HEK293 (cell line): ENCODE data around the gene SIN3A.

Source experiments
- KLF16 ChIP-seq: fragments of 450-650 bp; formaldehyde crosslinking; IDR thresholded peaks from 2 replicates; pipeline ENCODE4 v1.5.1; 2017; ENCODE audit warnings: missing biosample characterization, missing genetic modification characterization
- KLF7 ChIP-seq: fragments of 450-650 bp; formaldehyde crosslinking; IDR thresholded peaks from 2 replicates; pipeline ENCODE4 v1.5.1; 2016; ENCODE audit warnings: missing biosample characterization, missing genetic modification characterization, borderline replicate concordance
- KLF8 ChIP-seq: fragments of 450-650 bp; formaldehyde crosslinking; IDR thresholded peaks from 2 replicates; pipeline ENCODE4 v1.5.1; 2016; ENCODE audit warnings: missing biosample characterization, missing genetic modification characterization
- PATZ1 ChIP-seq: fragments of 450-650 bp; formaldehyde crosslinking; IDR thresholded peaks from 2 replicates; pipeline ENCODE4 v1.5.1; 2016; ENCODE audit warnings: missing biosample characterization, missing genetic modification characterization
- PRDM2 ChIP-seq: fragments of 450-650 bp; formaldehyde crosslinking; IDR thresholded peaks from 2 replicates; pipeline ENCODE4 v1.5.1; 2016; ENCODE audit warnings: missing biosample characterization, missing genetic modification characterization, borderline replicate concordance
- REPIN1 ChIP-seq: fragments of 450-650 bp; formaldehyde crosslinking; IDR thresholded peaks from 2 replicates; pipeline ENCODE4 v1.5.1; 2017; ENCODE audit warnings: missing biosample characterization, missing genetic modification characterization, low read depth
- SCRT2 ChIP-seq: fragments of 450-650 bp; formaldehyde crosslinking; IDR thresholded peaks from 2 replicates; pipeline ENCODE4 v1.5.1; 2016; ENCODE audit warnings: missing biosample characterization, missing genetic modification characterization
- TRIM28 ChIP-seq: IDR thresholded peaks from 2 replicates; pipeline ENCODE4 v1.6.1; 2011; ENCODE audit warnings: low read length, control low read depth, borderline replicate concordance
- YY2 ChIP-seq: fragments of 450-650 bp; formaldehyde crosslinking; IDR thresholded peaks from 2 replicates; pipeline ENCODE4 v1.5.1; 2016; ENCODE audit warnings: missing biosample characterization, missing genetic modification characterization
- ZBTB48 ChIP-seq: fragments of 450-650 bp; formaldehyde crosslinking; IDR thresholded peaks from 2 replicates; pipeline ENCODE4 v1.5.1; 2016; ENCODE audit warnings: missing biosample characterization, missing genetic modification characterization
- ZFP41 ChIP-seq: fragments of 450-650 bp; formaldehyde crosslinking; IDR thresholded peaks from 2 replicates; pipeline ENCODE4 v1.5.1; 2016; ENCODE audit warnings: missing biosample characterization, missing genetic modification characterization, borderline replicate concordance
- ZNF274 ChIP-seq, 2 experiments: fragments of 200-500 bp in 1 of 2; fragments of 450-650 bp in 1 of 2; sonication (Bioruptor generic) in 1 of 2; formaldehyde crosslinking in 1 of 2; IDR thresholded peaks; 2 replicates each; pipeline versions ENCODE4 v1.5.1 to v1.6.1; 2014 to 2016; ENCODE audit warnings: borderline replicate concordance in 1 of 2, inconsistent platforms in 1 of 2, low read length in 1 of 2, missing biosample characterization in 1 of 2, missing genetic modification characterization in 1 of 2
- ZNF302 ChIP-seq: fragments of 450-650 bp; formaldehyde crosslinking; IDR thresholded peaks from 2 replicates; pipeline ENCODE4 v1.5.1; 2016; ENCODE audit warnings: missing biosample characterization, missing genetic modification characterization, low read depth
- ZNF391 ChIP-seq: fragments of 450-650 bp; formaldehyde crosslinking; IDR thresholded peaks from 2 replicates; pipeline ENCODE4 v1.5.1; 2016; ENCODE audit warnings: low read depth, missing biosample characterization, missing genetic modification characterization, borderline replicate concordance
- ZNF501 ChIP-seq: fragments of 450-650 bp; formaldehyde crosslinking; IDR thresholded peaks from 2 replicates; pipeline ENCODE4 v1.5.1; 2016; ENCODE audit warnings: missing biosample characterization, missing genetic modification characterization
- ZNF548 ChIP-seq: fragments of 450-650 bp; formaldehyde crosslinking; IDR thresholded peaks from 2 replicates; pipeline ENCODE4 v1.5.1; 2016; ENCODE audit warnings: missing biosample characterization, missing genetic modification characterization
- ZNF792 ChIP-seq: fragments of 450-650 bp; formaldehyde crosslinking; IDR thresholded peaks from 2 replicates; pipeline ENCODE4 v1.5.1; 2016; ENCODE audit warnings: missing biosample characterization, missing genetic modification characterization
- ZXDB ChIP-seq: fragments of 450-650 bp; formaldehyde crosslinking; IDR thresholded peaks from 2 replicates; pipeline ENCODE4 v1.5.1; 2016; ENCODE audit warnings: missing biosample characterization, missing genetic modification characterization
- TF ChIP-seq, protein P1 (sequence below): fragments of 450-650 bp; formaldehyde crosslinking; IDR thresholded peaks from 2 replicates; pipeline ENCODE4 v1.5.1; 2016; ENCODE audit warnings: missing biosample characterization, missing genetic modification characterization
- TF ChIP-seq, protein P2 (sequence below): fragments of 450-650 bp; formaldehyde crosslinking; IDR thresholded peaks from 2 replicates; pipeline ENCODE4 v1.5.1; 2016; ENCODE audit warnings: missing biosample characterization, missing genetic modification characterization
- TF ChIP-seq, protein P3 (sequence below): fragments of 450-650 bp; formaldehyde crosslinking; IDR thresholded peaks from 2 replicates; pipeline ENCODE4 v1.5.1; 2017; ENCODE audit warnings: missing biosample characterization, missing genetic modification characterization
- TF ChIP-seq, protein P4 (sequence below): fragments of 450-650 bp; formaldehyde crosslinking; IDR thresholded peaks from 2 replicates; pipeline ENCODE4 v1.5.1; 2017; ENCODE audit warnings: missing biosample characterization, missing genetic modification characterization
- TF ChIP-seq, protein P5 (sequence below): fragments of 450-650 bp; formaldehyde crosslinking; IDR thresholded peaks from 2 replicates; pipeline ENCODE4 v1.5.1; 2016; ENCODE audit warnings: missing biosample characterization, missing genetic modification characterization, low read depth

The SIN3A gene

DNA sequence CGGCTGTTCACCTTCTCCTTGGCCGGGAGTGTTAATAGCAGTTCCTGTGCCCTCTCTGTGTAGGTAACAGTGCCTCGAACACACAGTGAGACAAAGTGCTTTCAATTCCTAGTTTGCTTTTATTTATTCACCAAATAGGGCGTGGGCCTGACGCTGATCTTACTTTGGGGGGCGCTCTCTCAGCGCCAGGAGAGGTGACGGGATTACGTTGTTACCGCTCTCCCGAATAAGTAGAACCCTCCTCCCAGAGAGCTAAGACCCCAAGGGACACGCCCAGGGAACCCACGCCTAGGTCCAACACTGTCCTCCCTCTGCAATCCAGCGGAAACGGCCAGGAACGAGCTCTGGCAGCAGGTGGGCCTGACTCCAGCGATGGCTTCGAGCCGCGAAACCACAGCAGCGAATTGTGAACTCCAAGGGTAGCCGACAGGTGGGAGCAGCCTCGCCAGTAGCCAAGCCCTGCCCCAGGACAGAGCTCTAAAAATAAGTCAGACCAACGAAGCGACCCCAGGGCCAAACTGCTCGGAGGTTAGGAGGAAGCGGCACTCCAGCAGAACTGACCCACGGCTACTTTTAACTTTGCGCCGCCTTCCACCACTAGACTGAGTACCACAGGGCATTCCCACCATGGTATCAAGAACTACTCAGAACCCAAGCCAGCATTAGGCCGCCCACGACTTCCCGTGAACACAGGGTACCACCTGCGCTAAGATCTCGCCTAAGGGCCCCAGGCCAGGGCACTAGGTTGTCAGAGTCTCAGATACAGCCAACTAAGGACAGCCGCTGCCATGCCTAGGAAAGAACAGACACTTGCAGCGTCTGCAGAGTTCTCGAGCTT lies 1.6 kb upstream of the SIN3A start (continued):
- TF ChIP-seq KLF8 (peak; percentile 19; the same call in 1 of the 2 replicates), KLF7 (tag by site-specific recombination) (peak; percentile 42; the same call in 1 of the 2 replicates), ZNF302 (tag by site-specific recombination) (no peak), TRIM28 (peak; percentile 19; the same call in 1 of the 2 replicates), PRDM2 (tag by site-specific recombination) (no peak), YY2 (tag by site-specific recombination) (no peak), ZXDB (tag by site-specific recombination) (no peak), KLF16 (tag by site-specific recombination) (no peak), SCRT2 (tag by site-specific recombination) (peak; percentile 95), ZFP41 (tag by site-specific recombination) (no peak), ZNF391 (tag by site-specific recombination) (no peak), ZNF274 (IDR thresholded peaks at IDR 0.05; ENCODE audit: low read length) (no peak), ZNF274 (tag by site-specific recombination; IDR thresholded peaks at IDR 0.05; ENCODE audit: borderline replicate concordance) (no peak), ZBTB48 (tag by site-specific recombination) (no peak; the same call in 1 of the 2 replicates), REPIN1 (tag by site-specific recombination) (no peak), ZNF792 (tag by site-specific recombination) (0 out of 2 replicates have a peak, but pooled peaks have one; percentile 50), ZNF501 (tag by site-specific recombination) (peak; percentile 29; the same call in 1 of the 2 replicates), ZNF548 (tag by site-specific recombination) (no peak), PATZ1 (tag by site-specific recombination) (peak; percentile 55)
- TF ChIP-seq, protein P1, sequence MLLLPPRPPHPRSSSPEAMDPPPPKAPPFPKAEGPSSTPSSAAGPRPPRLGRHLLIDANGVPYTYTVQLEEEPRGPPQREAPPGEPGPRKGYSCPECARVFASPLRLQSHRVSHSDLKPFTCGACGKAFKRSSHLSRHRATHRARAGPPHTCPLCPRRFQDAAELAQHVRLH: 0 out of 2 replicates have a peak, but pooled peaks have one; percentile 47
- TF ChIP-seq, protein P2, sequence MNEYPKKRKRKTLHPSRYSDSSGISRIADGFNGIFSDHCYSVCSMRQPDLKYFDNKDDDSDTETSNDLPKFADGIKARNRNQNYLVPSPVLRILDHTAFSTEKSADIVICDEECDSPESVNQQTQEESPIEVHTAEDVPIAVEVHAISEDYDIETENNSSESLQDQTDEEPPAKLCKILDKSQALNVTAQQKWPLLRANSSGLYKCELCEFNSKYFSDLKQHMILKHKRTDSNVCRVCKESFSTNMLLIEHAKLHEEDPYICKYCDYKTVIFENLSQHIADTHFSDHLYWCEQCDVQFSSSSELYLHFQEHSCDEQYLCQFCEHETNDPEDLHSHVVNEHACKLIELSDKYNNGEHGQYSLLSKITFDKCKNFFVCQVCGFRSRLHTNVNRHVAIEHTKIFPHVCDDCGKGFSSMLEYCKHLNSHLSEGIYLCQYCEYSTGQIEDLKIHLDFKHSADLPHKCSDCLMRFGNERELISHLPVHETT (tag by site-specific recombination): 0 out of 2 replicates have a peak, but pooled peaks have one; percentile 2
- TF ChIP-seq, protein P3, sequence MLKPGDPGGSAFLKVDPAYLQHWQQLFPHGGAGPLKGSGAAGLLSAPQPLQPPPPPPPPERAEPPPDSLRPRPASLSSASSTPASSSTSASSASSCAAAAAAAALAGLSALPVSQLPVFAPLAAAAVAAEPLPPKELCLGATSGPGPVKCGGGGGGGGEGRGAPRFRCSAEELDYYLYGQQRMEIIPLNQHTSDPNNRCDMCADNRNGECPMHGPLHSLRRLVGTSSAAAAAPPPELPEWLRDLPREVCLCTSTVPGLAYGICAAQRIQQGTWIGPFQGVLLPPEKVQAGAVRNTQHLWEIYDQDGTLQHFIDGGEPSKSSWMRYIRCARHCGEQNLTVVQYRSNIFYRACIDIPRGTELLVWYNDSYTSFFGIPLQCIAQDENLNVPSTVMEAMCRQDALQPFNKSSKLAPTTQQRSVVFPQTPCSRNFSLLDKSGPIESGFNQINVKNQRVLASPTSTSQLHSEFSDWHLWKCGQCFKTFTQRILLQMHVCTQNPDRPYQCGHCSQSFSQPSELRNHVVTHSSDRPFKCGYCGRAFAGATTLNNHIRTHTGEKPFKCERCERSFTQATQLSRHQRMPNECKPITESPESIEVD (tag by site-specific recombination): no peak
- TF ChIP-seq, protein P4, sequence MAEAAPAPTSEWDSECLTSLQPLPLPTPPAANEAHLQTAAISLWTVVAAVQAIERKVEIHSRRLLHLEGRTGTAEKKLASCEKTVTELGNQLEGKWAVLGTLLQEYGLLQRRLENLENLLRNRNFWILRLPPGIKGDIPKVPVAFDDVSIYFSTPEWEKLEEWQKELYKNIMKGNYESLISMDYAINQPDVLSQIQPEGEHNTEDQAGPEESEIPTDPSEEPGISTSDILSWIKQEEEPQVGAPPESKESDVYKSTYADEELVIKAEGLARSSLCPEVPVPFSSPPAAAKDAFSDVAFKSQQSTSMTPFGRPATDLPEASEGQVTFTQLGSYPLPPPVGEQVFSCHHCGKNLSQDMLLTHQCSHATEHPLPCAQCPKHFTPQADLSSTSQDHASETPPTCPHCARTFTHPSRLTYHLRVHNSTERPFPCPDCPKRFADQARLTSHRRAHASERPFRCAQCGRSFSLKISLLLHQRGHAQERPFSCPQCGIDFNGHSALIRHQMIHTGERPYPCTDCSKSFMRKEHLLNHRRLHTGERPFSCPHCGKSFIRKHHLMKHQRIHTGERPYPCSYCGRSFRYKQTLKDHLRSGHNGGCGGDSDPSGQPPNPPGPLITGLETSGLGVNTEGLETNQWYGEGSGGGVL (tag by site-specific recombination): peak; percentile 93
- TF ChIP-seq, protein P5, sequence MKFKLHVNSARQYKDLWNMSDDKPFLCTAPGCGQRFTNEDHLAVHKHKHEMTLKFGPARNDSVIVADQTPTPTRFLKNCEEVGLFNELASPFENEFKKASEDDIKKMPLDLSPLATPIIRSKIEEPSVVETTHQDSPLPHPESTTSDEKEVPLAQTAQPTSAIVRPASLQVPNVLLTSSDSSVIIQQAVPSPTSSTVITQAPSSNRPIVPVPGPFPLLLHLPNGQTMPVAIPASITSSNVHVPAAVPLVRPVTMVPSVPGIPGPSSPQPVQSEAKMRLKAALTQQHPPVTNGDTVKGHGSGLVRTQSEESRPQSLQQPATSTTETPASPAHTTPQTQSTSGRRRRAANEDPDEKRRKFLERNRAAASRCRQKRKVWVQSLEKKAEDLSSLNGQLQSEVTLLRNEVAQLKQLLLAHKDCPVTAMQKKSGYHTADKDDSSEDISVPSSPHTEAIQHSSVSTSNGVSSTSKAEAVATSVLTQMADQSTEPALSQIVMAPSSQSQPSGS (tag by site-specific recombination): no peak
